Ovary (tissue), 10 donors: ENCODE measurements around the gene ABCF2. TPM values are rescaled to one million over a fixed set of nuclear protein-coding genes. Genes with fewer than 3 reads are reported as not detected.

ENCODE experiments used
- DNase-seq, 5 donors: peaks; one replicate each; pipeline ENCODE4 v3.0.0-alpha.2; 2019 to 2020
- H3K27ac ChIP-seq, 2 donors: fragments of 200-600 bp; one replicate each; pipeline versions ENCODE4 v1.5.1 to v1.8.0; 2019 to 2022
- H3K27me3 ChIP-seq: fragments of 200-600 bp; one replicate; pipeline ENCODE4 v1.8.0; 2022
- H3K36me3 ChIP-seq: fragments of 200-600 bp; sonication (generic); one replicate; pipeline ENCODE4 v1.5.1; 2019
- H3K4me1 ChIP-seq: one replicate; pipeline ENCODE4 v1.8.1; 2013; ENCODE audit warnings: mild to moderate bottlenecking, moderate library complexity; ENCODE audit not compliant: insufficient read depth
- H3K4me3 ChIP-seq: fragments of 200-600 bp; sonication (generic); one replicate; pipeline ENCODE4 v1.5.1; 2017
- H3K9me3 ChIP-seq, 2 donors: fragments of 200-600 bp in 1 of 2; sonication (generic) in 1 of 2; one replicate each; pipeline versions ENCODE4 v1.5.1 to v1.8.1; 2013 to 2019; ENCODE audit warnings: mild to moderate bottlenecking in 1 of 2, moderate library complexity in 1 of 2
- CTCF ChIP-seq, 3 donors: fragments of 450-650 bp in 2 of 3; fragments of 200-600 bp in 1 of 3; IDR thresholded peaks; one replicate each; pipeline versions ENCODE4 v1.5.1 to v1.8.0; 2016 to 2022; ENCODE audit warnings: antibody characterized with exemption in 3 of 3, mild to moderate bottlenecking in 1 of 3
- EP300 ChIP-seq: sonication (generic); formaldehyde crosslinking; IDR thresholded peaks from one replicate; pipeline ENCODE4 v1.6.1; 2017; ENCODE audit warnings: antibody characterized with exemption
- POLR2A ChIP-seq: fragments of 450-650 bp; IDR thresholded peaks from one replicate; pipeline ENCODE4 v1.6.1; 2017; ENCODE audit warnings: antibody characterized with exemption, mild to moderate bottlenecking, moderate library complexity
- WGBS, 3 donors: extraction: QIAGEN DNeasy Blood & Tissue Kit in 1 of 3; methylation state at CpG; one replicate each; pipeline versions ENCODE4 v1.1.5 to v1.1.7; 2013 to 2017; 5-methylcytosine and 5-hydroxymethylcytosine counted together
- intact Hi-C, 4 donors: fragments of 100-400 bp; cut with DNase I; formaldehyde crosslinking; loops; one replicate each; pipeline versions ENCODE4 v1.11.0 to v1.15.1; 2022 to 2023
- long read RNA-seq, 3 donors: library from polyadenylated mRNA in 2 of 3; unstranded in 2 of 3; transcript quantifications; one replicate each; pipeline ENCODE4 v2.0.0 and lab custom pipeline, GENCODE V29; 2021 to 2026
- polyA plus RNA-seq, 2 donors: library from polyadenylated mRNA; stranded (reverse); fragments of 200-250 nt in 1 of 2; fragments of 350-450 nt in 1 of 2; fragmentation: Illumina TruSeq in 1 of 2; extraction: RNeasy Lipid Tissue Mini Kit (QIAGEN cat#74804) in 1 of 2; gene quantifications; one replicate each; pipeline ENCODE4 v1.2.3, GENCODE V29; 2013 to 2014
- total RNA-seq, 7 donors: library from RNA; depleted of rRNA in 2 of 7; stranded (reverse); fragments of >200 nt in 2 of 7; fragmentation: NEBNext Ultra II Directional in 3 of 7; extraction: Animal tissue kit (Norgen Biotek cat#: 25700) in 3 of 7; gene quantifications; one replicate each; pipeline versions ENCODE4 v1.1.0 to v1.2.4, GENCODE V29; 2016 to 2023
- donor health status: DM: no; HTN: no; CAD: no; lungs with moderate emphysema.
- donor health status: DM: no; HTN: no; CAD: no.
- donor health status: Bipolar disorder and iron deficiency.
- donor health status: DM: yes; HTN: yes; CAD: no.
- donor health status: DM: no; HTN: no; CAD: no.
- donor health status: DM: yes; HTN: yes; CAD: no.

The ABCF2 gene
- total RNA-seq (10 to 100 TPM; 20.5 to 40.3 (median 31.0) TPM), polyA plus RNA-seq (10 to 100 TPM; 13.6 to 19.9 TPM)
- long read RNA-seq, donor 1, transcript ABCF2-201 (15 exons, 3,546 nt) = major isoform, 158 of 168 reads
- long read RNA-seq, donor 1, partial matches to known transcripts = 10 of 168 reads
- long read RNA-seq, donor 1, other reads (novel, unspliced or antisense) = 0 of 168 reads
- long read RNA-seq, donor 2, transcript ABCF2-201 (15 exons, 3,546 nt) = major isoform, 8 of 8 reads
- long read RNA-seq, donor 2, partial matches to known transcripts = 0 of 8 reads
- long read RNA-seq, donor 2, other reads (novel, unspliced or antisense) = 0 of 8 reads
- long read RNA-seq, donor 3, transcript ABCF2-201 (15 exons, 3,546 nt) = major isoform, 80 of 92 reads
- long read RNA-seq, donor 3, partial matches to known transcripts = 10 of 92 reads
- long read RNA-seq, donor 3, other reads (novel, unspliced or antisense) = 2 of 92 reads

- H3K4me3 ChIP-seq = peak within 1 kb of the TSS; percentile 71
- no peaks in the 10 kb centered on the region for H3K9me3 ChIP-seq
- no peaks in the 10 kb centered on the region for H3K27me3 ChIP-seq
- 0 to 1% (median 1%) methylated on average over 68 of the region's 68 CpGs for WGBS, 3 donors
- intact Hi-C loops = no loop called here
- peaks cover 5% of the 10 kb centered on the region for H3K4me1 ChIP-seq
- TF ChIP-seq CTCF (IDR thresholded peaks at IDR 0.05) = no peak
- peak; percentile 67 for TF ChIP-seq POLR2A
- no peaks in the 10 kb centered on the region for H3K36me3 ChIP-seq
- DNase-seq = peak; percentile 98 to 99 (median 98)
- peak within 1 kb of the TSS in 1 of 2 donors; percentile 69 for H3K27ac ChIP-seq
These were observed at the start of gene ABCF2 for GRCh38 chr7:151226875-151227782. Gene ABCF2, minus strand, starts transcription at chr7:151227205. Its CDS starts 747 bp downstream, at chr7:151226458.

GRCh38 chr7:151275813-151276577, 49.0 kb upstream of the ABCF2 start:
- WGBS, 3 donors = 23 to 29% (median 25%) methylated on average over 10 of the region's 10 CpGs
- DNase-seq = peak in 2 of 5 donors; percentile 43 to 46
- Histone ChIP-seq H3K27ac (no peak overlapping the region), H3K9me3 (no peaks in the 10 kb centered on the region), H3K27me3 (no peaks in the 10 kb centered on the region), H3K4me1 (peaks cover 12% of the 10 kb centered on the region), H3K36me3 (no peaks in the 10 kb centered on the region), H3K4me3 (no peak overlapping the region)
- intact Hi-C loops = no loop called here
- no peak for TF ChIP-seq POLR2A
- no peak for TF ChIP-seq EP300
- TF ChIP-seq CTCF (IDR thresholded peaks at IDR 0.05) = no peak

- intact Hi-C loops = no loop called here
- Histone ChIP-seq H3K27ac (no peak overlapping the region), H3K4me1 (peaks cover 12% of the 10 kb centered on the region), H3K9me3 (no peaks in the 10 kb centered on the region), H3K4me3 (no peak overlapping the region), H3K36me3 (no peaks in the 10 kb centered on the region), H3K27me3 (no peaks in the 10 kb centered on the region)
- DNase-seq = no peak
- no peak for TF ChIP-seq POLR2A
- TF ChIP-seq EP300 = no peak
- no peak for TF ChIP-seq CTCF (IDR thresholded peaks at IDR 0.05)
- WGBS, 3 donors = 80 to 85% (median 81%) methylated on average over 17 of the region's 17 CpGs
These were observed 48.2 kb upstream of the ABCF2 start for GRCh38 chr7:151274936-151275812.
